ENCODE measurements around the gene ACKR2. TPM values are rescaled to one million over a fixed set of nuclear protein-coding genes. Genes with fewer than 3 reads are reported as not detected.

Gene ACKR2
- total and polyA plus RNA-seq, 8 donors = 0.15 to 2.4 (median 0.50) TPM; not detected in 3

GRCh38 chr3:42853056-42853455, 43.8 kb downstream of the ACKR2 start:
- 79 to 93% (median 88%) methylated on average over 1 of the region's 1 CpG for WGBS, 5 donors
- Histone ChIP-seq H3K27me3 (no peaks in the 10 kb centered on the region), H3K27ac (no peak overlapping the region), H3K36me3 (no peaks in the 10 kb centered on the region), H3K9me3 (no peaks in the 10 kb centered on the region), H3K4me1 (peaks cover 0 to 12% (median 0%) of the 10 kb centered on the region in 4 donors), H3K4me3 (no peak overlapping the region)
- intact Hi-C loops (cut with DNase I; ENCODE audit: low total_unique reads) = no loop called here
- DNase-seq = no peak
- TF ChIP-seq POLR2AphosphoS5 (IDR thresholded peaks at IDR 0.05) (no peak), POLR2A (IDR thresholded peaks at IDR 0.05) (no peak), EP300 (IDR thresholded peaks at IDR 0.05) (no peak)
- TF ChIP-seq, protein P1, sequence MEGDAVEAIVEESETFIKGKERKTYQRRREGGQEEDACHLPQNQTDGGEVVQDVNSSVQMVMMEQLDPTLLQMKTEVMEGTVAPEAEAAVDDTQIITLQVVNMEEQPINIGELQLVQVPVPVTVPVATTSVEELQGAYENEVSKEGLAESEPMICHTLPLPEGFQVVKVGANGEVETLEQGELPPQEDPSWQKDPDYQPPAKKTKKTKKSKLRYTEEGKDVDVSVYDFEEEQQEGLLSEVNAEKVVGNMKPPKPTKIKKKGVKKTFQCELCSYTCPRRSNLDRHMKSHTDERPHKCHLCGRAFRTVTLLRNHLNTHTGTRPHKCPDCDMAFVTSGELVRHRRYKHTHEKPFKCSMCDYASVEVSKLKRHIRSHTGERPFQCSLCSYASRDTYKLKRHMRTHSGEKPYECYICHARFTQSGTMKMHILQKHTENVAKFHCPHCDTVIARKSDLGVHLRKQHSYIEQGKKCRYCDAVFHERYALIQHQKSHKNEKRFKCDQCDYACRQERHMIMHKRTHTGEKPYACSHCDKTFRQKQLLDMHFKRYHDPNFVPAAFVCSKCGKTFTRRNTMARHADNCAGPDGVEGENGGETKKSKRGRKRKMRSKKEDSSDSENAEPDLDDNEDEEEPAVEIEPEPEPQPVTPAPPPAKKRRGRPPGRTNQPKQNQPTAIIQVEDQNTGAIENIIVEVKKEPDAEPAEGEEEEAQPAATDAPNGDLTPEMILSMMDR (IDR thresholded peaks at IDR 0.05) = no peak

GRCh38 chr3:42853739-42854302, 44.6 kb downstream of the ACKR2 start:
- WGBS, 5 donors = 71 to 83% (median 77%) methylated on average over 4 of the region's 4 CpGs
- intact Hi-C loops (cut with DNase I; ENCODE audit: low total_unique reads) = no loop called here
- no peak for TF ChIP-seq EP300 (IDR thresholded peaks at IDR 0.05)
- no peak for TF ChIP-seq POLR2A (IDR thresholded peaks at IDR 0.05)
- TF ChIP-seq, protein P1 (IDR thresholded peaks at IDR 0.05) = no peak
- no peak for TF ChIP-seq POLR2AphosphoS5 (IDR thresholded peaks at IDR 0.05)

DNA sequence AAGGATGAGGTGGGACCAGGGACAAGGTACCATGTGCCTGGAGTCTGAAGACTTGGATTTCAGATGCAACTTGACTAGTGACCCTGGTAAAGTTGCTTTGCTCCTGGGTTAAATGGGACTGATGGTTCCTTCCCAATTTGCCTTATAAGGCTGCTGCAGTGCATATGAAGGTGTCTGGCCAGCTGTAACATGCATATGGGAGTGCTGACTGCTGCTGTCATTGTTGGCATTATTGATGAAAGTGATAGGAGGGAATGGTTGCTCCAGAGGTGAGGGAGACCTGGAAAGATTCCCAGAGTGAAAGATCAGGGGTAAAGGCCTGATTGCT, 45.9 kb downstream of the ACKR2 start:
- H3K36me3 ChIP-seq = no peaks in the 10 kb centered on the region
- no peaks in the 10 kb centered on the region for H3K27me3 ChIP-seq
- TF ChIP-seq EP300 (IDR thresholded peaks at IDR 0.05) = no peak
- TF ChIP-seq, protein P1 (IDR thresholded peaks at IDR 0.05) = no peak
- no peak for TF ChIP-seq POLR2A (IDR thresholded peaks at IDR 0.05)
- no peak for TF ChIP-seq POLR2AphosphoS5 (IDR thresholded peaks at IDR 0.05)
- H3K4me1 ChIP-seq = peaks cover 0 to 12% (median 0%) of the 10 kb centered on the region in 4 donors
- no peak overlapping the region for H3K27ac ChIP-seq
- no peaks in the 10 kb centered on the region for H3K9me3 ChIP-seq
- no peak overlapping the region for H3K4me3 ChIP-seq
- intact Hi-C loops (cut with DNase I; ENCODE audit: low total_unique reads) = no loop called here
- no peak for DNase-seq

More at GRCh38 chr3:42853739-42854302, 44.6 kb downstream of the ACKR2 start:
- H3K4me1 ChIP-seq = peaks cover 0 to 12% (median 0%) of the 10 kb centered on the region in 4 donors
- no peak overlapping the region for H3K4me3 ChIP-seq
- no peak for DNase-seq
- no peak overlapping the region for H3K27ac ChIP-seq
- H3K27me3 ChIP-seq = no peaks in the 10 kb centered on the region
- H3K9me3 ChIP-seq = no peaks in the 10 kb centered on the region
- no peaks in the 10 kb centered on the region for H3K36me3 ChIP-seq

DNA sequence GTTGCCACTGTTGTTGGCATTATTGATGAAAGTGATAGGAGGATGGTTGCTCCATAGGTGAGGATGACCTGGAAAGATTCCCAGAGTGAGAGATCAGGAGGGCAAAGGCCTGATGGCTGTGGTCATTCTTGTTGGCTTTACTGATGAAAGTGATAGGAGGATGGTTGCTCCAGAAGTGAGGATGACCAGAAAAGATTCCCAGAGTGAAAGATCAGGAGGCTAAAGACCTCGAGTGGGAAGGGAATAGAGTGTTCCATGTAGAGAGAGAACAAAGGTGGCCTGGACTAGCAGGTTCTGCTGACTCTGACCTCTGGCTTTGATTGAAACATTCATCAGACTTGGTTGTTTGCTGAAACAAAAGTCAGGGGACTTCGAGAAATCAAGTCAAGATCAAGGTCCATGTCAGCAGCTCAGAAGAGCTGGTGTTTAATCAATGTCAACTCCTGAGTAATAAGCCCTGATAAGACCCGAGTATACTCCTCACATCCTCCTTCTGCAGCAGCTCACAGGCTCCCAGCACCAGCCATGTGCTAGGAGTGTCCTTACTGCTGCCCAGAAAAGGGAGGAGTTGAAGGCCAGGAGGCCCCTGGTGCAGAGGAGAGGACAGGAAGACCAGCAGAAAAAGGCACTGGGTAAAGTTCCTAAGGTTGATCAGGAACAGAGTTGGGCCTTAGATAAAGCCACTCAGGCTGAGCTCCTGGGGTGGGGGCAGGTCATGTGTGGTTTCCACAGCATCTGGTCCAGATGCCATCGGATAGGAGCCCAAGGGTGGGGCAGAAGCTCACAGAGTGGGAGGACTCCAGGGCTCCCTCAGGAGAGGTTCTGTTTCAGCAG, 46.5 kb downstream of the ACKR2 start:
- H3K4me1 ChIP-seq = peaks cover 0 to 12% (median 0%) of the 10 kb centered on the region in 4 donors
- 28 to 49% (median 41%) methylated on average over 4 of the region's 4 CpGs for WGBS, 5 donors
- no peak overlapping the region for H3K4me3 ChIP-seq
- peak overlapping the region in 1 of 5 donors; percentile 5 for H3K27ac ChIP-seq
- no peaks in the 10 kb centered on the region for H3K36me3 ChIP-seq
- no peaks in the 10 kb centered on the region for H3K27me3 ChIP-seq
- intact Hi-C loops (cut with DNase I; ENCODE audit: low total_unique reads) = no loop called here
- TF ChIP-seq POLR2AphosphoS5 (IDR thresholded peaks at IDR 0.05) = peak in 1 of 3 donors; percentile 5
- TF ChIP-seq, protein P1 (IDR thresholded peaks at IDR 0.05) = no peak
- no peaks in the 10 kb centered on the region for H3K9me3 ChIP-seq
- DNase-seq = peak in 1 of 2 donors; percentile 39

Data from stomach (tissue), 9 donors.